Subcutaneous adipose tissue (tissue), 4 donors: ENCODE measurements around the gene BMP10. TPM values are rescaled to one million over a fixed set of nuclear protein-coding genes. Genes with fewer than 3 reads are reported as not detected.

Experiments
- total RNA-seq, 4 donors: library from RNA; depleted of rRNA; stranded (reverse); fragments of >200 nt; gene quantifications; one replicate each; pipeline ENCODE4 v1.1.0, GENCODE V29; 2016
- TF ChIP-seq, protein P1 (sequence below): fragments of 450-650 bp; IDR thresholded peaks from one replicate; pipeline ENCODE4 v1.5.1; 2016; ENCODE audit warnings: low read depth, mild to moderate bottlenecking, control low read depth, antibody characterized with exemption, moderate library complexity

The BMP10 gene
- total RNA-seq, 4 donors from 2014 or later, result not detected

DNA sequence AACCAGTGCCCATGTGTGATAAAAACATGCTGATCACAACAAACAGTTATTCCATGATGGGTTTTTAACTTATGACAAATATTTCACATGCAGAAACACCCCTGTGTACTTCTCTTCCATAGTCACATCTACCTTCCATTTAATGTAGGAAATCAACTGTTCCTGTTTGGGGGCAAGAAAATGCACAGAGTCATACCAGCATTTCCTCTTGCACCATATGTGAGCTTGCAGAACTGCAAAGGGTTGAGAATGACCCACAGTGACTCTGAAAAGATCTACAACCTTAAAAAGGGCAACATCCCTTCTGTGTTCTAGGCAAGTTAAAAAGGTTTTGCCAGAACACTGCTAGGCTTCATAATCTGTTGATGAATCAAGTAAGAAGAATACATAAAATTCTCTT lies 9.9 kb downstream of the BMP10 start:
- TF ChIP-seq, protein P1, sequence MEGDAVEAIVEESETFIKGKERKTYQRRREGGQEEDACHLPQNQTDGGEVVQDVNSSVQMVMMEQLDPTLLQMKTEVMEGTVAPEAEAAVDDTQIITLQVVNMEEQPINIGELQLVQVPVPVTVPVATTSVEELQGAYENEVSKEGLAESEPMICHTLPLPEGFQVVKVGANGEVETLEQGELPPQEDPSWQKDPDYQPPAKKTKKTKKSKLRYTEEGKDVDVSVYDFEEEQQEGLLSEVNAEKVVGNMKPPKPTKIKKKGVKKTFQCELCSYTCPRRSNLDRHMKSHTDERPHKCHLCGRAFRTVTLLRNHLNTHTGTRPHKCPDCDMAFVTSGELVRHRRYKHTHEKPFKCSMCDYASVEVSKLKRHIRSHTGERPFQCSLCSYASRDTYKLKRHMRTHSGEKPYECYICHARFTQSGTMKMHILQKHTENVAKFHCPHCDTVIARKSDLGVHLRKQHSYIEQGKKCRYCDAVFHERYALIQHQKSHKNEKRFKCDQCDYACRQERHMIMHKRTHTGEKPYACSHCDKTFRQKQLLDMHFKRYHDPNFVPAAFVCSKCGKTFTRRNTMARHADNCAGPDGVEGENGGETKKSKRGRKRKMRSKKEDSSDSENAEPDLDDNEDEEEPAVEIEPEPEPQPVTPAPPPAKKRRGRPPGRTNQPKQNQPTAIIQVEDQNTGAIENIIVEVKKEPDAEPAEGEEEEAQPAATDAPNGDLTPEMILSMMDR, result no peak

DNA sequence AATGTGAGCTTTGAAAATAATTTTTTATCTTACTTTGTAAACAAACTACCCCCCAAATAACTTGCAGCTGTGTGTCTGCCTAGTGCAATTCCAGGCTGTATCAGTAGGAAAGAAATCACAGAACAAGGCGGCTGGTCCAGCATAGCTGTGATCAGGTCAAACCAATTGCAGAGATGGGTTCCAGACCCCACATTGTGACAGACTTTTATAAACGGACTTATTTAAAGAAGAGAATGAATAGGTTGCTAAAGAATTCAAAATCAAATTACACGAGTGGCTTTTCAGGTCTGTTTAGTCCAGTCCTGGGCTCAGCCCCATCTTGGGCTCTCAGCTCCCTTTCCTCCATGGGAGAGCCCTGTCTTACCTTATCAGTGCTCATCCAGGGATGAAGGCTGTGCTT lies 11.1 kb downstream of the BMP10 start:
- TF ChIP-seq, protein P1, result no peak

DNA sequence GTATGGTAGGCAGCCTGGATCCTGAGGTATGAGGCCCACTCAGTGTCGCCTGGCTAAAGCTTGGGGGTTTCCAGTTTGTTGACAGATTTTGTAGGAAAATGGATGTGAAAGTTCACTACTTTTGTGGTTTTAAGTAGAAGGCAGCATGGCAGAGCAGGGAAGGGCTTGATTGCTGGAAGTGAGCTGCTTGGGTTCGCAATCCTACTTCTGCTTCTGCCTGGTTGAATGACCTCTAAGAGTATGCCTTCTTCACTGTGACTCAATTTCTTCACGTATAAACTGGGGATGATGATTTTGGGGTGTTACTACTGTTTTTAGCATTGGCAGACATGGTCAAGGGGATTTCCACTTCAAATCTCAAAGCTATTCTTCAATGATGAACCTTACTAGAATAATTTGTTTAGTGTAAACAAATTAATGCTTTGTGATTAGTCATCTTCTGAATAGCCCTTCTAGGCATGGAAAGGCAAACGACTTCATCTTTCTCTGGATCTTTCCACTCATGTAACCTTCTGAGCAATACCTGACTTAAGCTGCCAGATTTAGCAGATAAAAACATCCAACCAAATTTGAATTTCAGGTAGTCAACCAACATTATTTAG lies 13.2 kb downstream of the BMP10 start:
- TF ChIP-seq, protein P1, result no peak

DNA sequence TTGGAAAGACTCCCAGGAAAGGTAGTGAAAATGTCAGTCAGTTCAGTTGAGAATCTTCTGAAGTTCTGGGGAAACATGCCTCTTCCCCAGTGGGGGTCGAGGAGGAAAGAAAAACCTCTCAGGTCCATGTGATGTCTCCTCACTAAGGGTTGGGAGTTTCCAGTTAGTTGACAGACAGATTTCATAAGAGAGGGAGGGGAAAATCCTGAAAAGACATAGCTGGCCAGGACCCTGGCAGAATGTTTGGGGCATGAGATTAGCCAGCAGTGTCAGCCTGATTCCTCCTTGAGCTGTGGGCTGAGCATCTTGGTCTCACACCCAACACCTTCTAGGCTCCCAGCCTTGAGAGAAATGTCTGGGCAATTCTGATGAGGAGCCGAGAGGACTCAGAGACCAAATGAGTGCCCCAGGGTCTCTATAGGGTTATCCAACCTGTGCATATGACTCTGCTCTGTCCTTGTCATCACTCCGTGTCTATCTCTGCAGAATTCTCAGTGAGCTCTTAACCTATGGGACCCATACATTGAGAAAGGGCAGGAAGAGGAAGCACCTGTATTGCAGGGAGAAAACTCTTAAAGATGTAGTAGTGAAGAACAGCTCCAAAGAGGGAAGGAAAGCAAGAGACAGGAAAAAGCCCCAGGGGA lies 13.9 kb downstream of the BMP10 start:
- TF ChIP-seq, protein P1, result no peak

DNA sequence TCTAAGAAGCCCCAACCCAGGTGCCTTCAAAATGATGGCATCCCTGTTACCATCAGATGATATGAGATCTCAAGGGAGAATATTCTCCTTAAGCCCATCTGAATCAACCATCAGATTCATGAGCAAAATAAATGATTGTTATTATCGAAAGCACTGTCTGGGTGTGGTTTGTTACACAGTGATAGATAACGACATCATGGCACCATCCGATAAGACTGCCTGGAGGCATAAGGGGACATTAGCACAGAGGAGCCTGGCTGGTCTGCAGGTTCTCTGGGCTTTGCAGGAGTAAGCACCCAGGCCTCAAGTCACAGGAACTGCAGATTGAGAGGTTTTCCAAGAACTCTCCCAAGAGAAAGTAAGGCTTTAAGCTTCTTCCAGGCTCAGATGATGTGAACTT lies 15.6 kb downstream of the BMP10 start:
- TF ChIP-seq, protein P1, result no peak

DNA sequence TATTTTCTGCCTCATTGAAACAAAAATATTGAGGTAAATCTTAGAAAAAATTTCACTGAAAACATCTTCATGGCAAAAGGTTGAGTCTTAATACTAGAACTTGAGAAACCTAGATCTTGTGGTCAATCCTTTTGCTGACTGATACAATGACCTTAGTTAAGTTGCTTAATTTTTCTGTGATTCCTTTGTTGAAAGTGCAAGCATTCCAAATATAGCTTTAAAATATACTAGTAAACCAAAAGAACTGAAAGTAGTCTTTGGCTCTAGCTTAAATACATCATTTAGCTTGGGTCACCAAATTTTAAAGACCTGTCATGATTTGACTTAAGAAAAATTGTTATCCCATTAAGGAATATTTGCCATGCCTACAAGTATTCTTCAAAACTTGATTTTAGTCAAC lies 16.7 kb downstream of the BMP10 start:
- TF ChIP-seq, protein P1, result no peak

DNA sequence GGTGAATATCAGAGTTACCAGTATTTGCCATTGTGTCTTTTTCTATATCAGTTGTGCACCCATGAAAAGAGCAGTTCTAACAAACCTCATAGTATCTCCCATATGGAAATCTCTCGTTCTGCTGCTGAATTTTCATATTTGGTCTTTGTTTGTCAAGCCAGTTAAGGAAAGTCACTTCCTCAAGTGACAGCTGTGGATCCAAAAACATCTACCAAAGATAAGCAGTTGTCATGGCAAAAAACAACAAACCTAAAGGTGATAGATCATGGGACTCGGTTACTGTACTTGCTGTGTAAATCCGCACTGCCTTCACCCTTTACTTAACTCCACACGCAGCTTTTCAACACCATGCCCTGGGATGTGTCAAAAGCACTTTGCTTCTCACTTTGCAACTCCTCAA lies 17.3 kb downstream of the BMP10 start:
- TF ChIP-seq, protein P1, result no peak
